ENCODE results near the gene FNDC1. TPM values are rescaled to one million over a fixed set of nuclear protein-coding genes. Genes with fewer than 3 reads are reported as not detected.

The FNDC1 gene
- total and polyA plus RNA-seq, 2 of the 13 experiments (the other 11 are each of a cell fraction or from before 2014, with no cell fraction given) = not detected

DNA sequence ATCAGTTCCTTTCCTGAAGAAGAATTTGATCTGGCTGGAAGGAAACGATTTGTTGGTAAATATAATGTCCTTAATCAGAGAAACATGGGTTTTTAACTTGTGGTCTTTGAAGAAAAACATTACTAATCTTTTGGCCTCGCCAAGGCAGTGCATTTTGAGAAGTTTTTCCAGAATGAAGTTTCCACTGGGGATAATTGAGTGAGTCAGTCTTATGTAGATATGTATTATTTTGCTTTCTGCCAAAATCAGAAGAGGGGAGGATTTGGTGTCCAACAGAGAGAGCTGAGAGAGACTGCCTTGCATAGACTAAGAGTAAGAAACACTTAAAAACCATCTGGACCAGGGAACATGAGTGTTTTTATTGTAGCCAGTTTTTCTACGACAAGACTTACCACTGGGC is 79.9 kb downstream of the FNDC1 start:
- H3K9me3 ChIP-seq (ENCODE audit: low read length) = no peaks in the 10 kb centered on the region
- DNase-seq (ENCODE audit: low spot score) (no peak), ATAC-seq (no peak), FAIRE-seq (no peak)
- H3K36me3 ChIP-seq (replicated peaks in 1 of 2; ENCODE audit: control insufficient read depth in 1 of 2, insufficient read depth in 2 of 2, low read length in 2 of 2) = no peaks in the 10 kb centered on the region
- intact Hi-C loops (cut with micrococcal nuclease; ENCODE audit: unreplicated experiment) = no loop called here
- no peak overlapping the region for H2AFZ ChIP-seq (ENCODE audit: low read length)
- H3K9ac ChIP-seq (ENCODE audit: insufficient read depth, low read depth, low read length) = no peak overlapping the region
- no peaks in the 10 kb centered on the region for H3K79me2 ChIP-seq (ENCODE audit: insufficient read depth, low read length)
- 24% methylated on average over 3 of the region's 3 CpGs for WGBS (ENCODE audit: low lambda C conversion rate)
- H3K4me3 ChIP-seq (replicated peaks in 1 of 3; ENCODE audit: insufficient read depth in 1 of 3, low read depth in 2 of 3, low read length in 3 of 3) = no peak overlapping the region
- no peaks in the 10 kb centered on the region for H3K4me1 ChIP-seq (ENCODE audit: insufficient read depth, low read length)
- no peak overlapping the region for H3K4me2 ChIP-seq (ENCODE audit: low read depth, low read length)
- ChIA-PET CTCF (ENCODE audit: low intra/inter-chr PET ratio, low total read pairs) (no interaction called here), POLR2A (no interaction called here)
- BruUV-seq (replicated peaks) = no TSS peak
- H3K27ac ChIP-seq (ENCODE audit: extremely low read length, insufficient read depth, low read length) = no peak overlapping the region
- in situ Hi-C loops (cut with HindIII; ENCODE audit: extremely low pct_ligation_motif_present, low pct_unique_long_range_greater_than_20kb) = no loop called here
- H4K20me1 ChIP-seq (ENCODE audit: insufficient read depth, low read length) = no peaks in the 10 kb centered on the region
- TF ChIP-seq EED (CRISPR knock-in tag; IDR thresholded peaks at IDR 0.05) (no peak), SP5 (CRISPR knock-in tag; IDR thresholded peaks at IDR 0.05; ENCODE audit: borderline replicate concordance, low read depth) (no peak), TOPORS (CRISPR knock-in tag; IDR thresholded peaks at IDR 0.05) (no peak), KLF15 (CRISPR knock-in tag; IDR thresholded peaks at IDR 0.05; ENCODE audit: borderline replicate concordance) (no peak), ZNF776 (CRISPR knock-in tag; IDR thresholded peaks at IDR 0.05) (no peak), ZNF460 (CRISPR knock-in tag; IDR thresholded peaks at IDR 0.05; ENCODE audit: borderline replicate concordance) (no peak), RFX1 (IDR thresholded peaks at IDR 0.05) (no peak), DNMT1 (CRISPR knock-in tag; IDR thresholded peaks at IDR 0.05) (no peak), MBNL3 (CRISPR knock-in tag; conservative IDR thresholded peaks at IDR 0.05) (no peak), ZNF24 (IDR thresholded peaks at IDR 0.05) (no peak), TARDBP (CRISPR knock-in tag; IDR thresholded peaks at IDR 0.05) (no peak), HDAC6 (IDR thresholded peaks at IDR 0.05; ENCODE audit: low read depth, low read length) (no peak), ZNF598 (CRISPR knock-in tag; IDR thresholded peaks at IDR 0.05; ENCODE audit: borderline replicate concordance) (no peak), CHD4 (IDR thresholded peaks at IDR 0.05; ENCODE audit: borderline replicate concordance, low read length) (no peak)
- TF ChIP-seq, protein P1, sequence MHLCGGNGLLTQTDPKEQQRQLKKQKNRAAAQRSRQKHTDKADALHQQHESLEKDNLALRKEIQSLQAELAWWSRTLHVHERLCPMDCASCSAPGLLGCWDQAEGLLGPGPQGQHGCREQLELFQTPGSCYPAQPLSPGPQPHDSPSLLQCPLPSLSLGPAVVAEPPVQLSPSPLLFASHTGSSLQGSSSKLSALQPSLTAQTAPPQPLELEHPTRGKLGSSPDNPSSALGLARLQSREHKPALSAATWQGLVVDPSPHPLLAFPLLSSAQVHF (CRISPR knock-in tag; IDR thresholded peaks at IDR 0.05) = no peak
- TF ChIP-seq, protein P2, sequence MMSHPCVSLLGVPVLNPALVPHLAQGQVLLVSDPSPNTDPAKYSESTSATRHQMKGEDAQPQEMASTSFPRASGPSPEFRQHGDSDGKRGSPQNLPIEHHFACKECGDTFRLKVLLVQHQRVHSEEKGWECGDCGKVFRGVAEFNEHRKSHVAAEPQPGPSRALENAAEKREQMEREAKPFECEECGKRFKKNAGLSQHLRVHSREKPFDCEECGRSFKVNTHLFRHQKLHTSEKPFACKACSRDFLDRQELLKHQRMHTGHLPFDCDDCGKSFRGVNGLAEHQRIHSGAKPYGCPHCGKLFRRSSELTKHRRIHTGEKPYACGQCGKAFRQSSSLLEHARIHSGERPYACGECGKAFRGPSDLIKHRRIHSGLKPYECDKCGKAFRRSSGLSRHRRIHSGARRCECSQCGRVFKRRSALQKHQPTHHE (CRISPR knock-in tag; IDR thresholded peaks at IDR 0.05; ENCODE audit: borderline replicate concordance) = no peak
- TF ChIP-seq, protein P3, sequence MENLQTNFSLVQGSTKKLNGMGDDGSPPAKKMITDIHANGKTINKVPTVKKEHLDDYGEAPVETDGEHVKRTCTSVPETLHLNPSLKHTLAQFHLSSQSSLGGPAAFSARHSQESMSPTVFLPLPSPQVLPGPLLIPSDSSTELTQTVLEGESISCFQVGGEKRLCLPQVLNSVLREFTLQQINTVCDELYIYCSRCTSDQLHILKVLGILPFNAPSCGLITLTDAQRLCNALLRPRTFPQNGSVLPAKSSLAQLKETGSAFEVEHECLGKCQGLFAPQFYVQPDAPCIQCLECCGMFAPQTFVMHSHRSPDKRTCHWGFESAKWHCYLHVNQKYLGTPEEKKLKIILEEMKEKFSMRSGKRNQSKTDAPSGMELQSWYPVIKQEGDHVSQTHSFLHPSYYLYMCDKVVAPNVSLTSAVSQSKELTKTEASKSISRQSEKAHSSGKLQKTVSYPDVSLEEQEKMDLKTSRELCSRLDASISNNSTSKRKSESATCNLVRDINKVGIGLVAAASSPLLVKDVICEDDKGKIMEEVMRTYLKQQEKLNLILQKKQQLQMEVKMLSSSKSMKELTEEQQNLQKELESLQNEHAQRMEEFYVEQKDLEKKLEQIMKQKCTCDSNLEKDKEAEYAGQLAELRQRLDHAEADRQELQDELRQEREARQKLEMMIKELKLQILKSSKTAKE (CRISPR knock-in tag; IDR thresholded peaks at IDR 0.05; ENCODE audit: borderline replicate concordance) = no peak
- TF ChIP-seq, protein P4, sequence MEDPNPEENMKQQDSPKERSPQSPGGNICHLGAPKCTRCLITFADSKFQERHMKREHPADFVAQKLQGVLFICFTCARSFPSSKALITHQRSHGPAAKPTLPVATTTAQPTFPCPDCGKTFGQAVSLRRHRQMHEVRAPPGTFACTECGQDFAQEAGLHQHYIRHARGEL (CRISPR knock-in tag; IDR thresholded peaks at IDR 0.05) = no peak
- TF ChIP-seq, protein P5, sequence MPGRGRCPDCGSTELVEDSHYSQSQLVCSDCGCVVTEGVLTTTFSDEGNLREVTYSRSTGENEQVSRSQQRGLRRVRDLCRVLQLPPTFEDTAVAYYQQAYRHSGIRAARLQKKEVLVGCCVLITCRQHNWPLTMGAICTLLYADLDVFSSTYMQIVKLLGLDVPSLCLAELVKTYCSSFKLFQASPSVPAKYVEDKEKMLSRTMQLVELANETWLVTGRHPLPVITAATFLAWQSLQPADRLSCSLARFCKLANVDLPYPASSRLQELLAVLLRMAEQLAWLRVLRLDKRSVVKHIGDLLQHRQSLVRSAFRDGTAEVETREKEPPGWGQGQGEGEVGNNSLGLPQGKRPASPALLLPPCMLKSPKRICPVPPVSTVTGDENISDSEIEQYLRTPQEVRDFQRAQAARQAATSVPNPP (CRISPR knock-in tag; IDR thresholded peaks at IDR 0.05) = no peak
- peaks cover 0 to 3% of the 10 kb centered on the region in 2 experiments; a peak in 2 of 5 replicates for H3K27me3 ChIP-seq (ENCODE audit: control insufficient read depth in 1 of 2, insufficient read depth in 2 of 2, low read length in 2 of 2)
